Measurements from ENCODE around the gene DHDH.
"Not testable (repeated sequence)": the region's sequence is repeated elsewhere in the genome, so short reads cannot be mapped to it uniquely, and the experiment has no call there.

The DHDH gene

GRCh38 chr19:48933382-48933932 is at the start of gene DHDH:
Gene DHDH (plus strand): TSS chr19:48933699. CDS start chr19:48933722, 23 bp downstream.
- Histone ChIP-seq H3K36me3 (ENCODE audit: insufficient read depth, low read length) (no peaks in the 10 kb centered on the region), H3K27me3 (ENCODE audit: control insufficient read depth in 1 of 2, insufficient read depth in 2 of 2, low read length in 2 of 2) (peaks cover 0 to 9% of the 10 kb centered on the region in 2 donors), H3K9me3 (ENCODE audit: low read length) (no peaks in the 10 kb centered on the region), H3K9ac (ENCODE audit: low read length) (no peak within 1 kb of the TSS), H3K4me3 (ENCODE audit: low read depth in 1 of 2, low read length in 2 of 2) (peak within 1 kb of the TSS in 1 of 2 donors; percentile 61), H3K4me1 (ENCODE audit: insufficient read depth, low read length) (peaks cover 10% of the 10 kb centered on the region), H3K27ac (ENCODE audit: low read depth, low read length) (no peak within 1 kb of the TSS)

- no peaks in the 10 kb centered on the region for H3K27me3 ChIP-seq (ENCODE audit: control insufficient read depth in 1 of 2, insufficient read depth in 2 of 2, low read length in 2 of 2)
- no peaks in the 10 kb centered on the region for H3K36me3 ChIP-seq (ENCODE audit: insufficient read depth, low read length)
- no peak overlapping the region for H3K27ac ChIP-seq (ENCODE audit: low read depth, low read length)
- H3K4me3 ChIP-seq (ENCODE audit: low read depth in 1 of 2, low read length in 2 of 2), result no peak overlapping the region
- no peaks in the 10 kb centered on the region for H3K4me1 ChIP-seq (ENCODE audit: insufficient read depth, low read length)
- H3K9ac ChIP-seq (ENCODE audit: low read length), result no peak overlapping the region
- H3K9me3 ChIP-seq (ENCODE audit: low read length), result no peaks in the 10 kb centered on the region
Measured at GRCh38 chr19:48883726-48884125, 49.8 kb upstream of the DHDH start.

GRCh38 chr19:48887861-48888612 is 45.5 kb upstream of the DHDH start:
- H3K36me3 ChIP-seq (ENCODE audit: insufficient read depth, low read length), result no peaks in the 10 kb centered on the region
- H3K9ac ChIP-seq (ENCODE audit: low read length), result no peak overlapping the region
- H3K9me3 ChIP-seq (ENCODE audit: low read length), result no peaks in the 10 kb centered on the region
- H3K4me1 ChIP-seq (ENCODE audit: insufficient read depth, low read length), result no peaks in the 10 kb centered on the region
- H3K27me3 ChIP-seq (ENCODE audit: control insufficient read depth in 1 of 2, insufficient read depth in 2 of 2, low read length in 2 of 2), result no peaks in the 10 kb centered on the region
- H3K27ac ChIP-seq (ENCODE audit: low read depth, low read length), result no peak overlapping the region
- H3K4me3 ChIP-seq (ENCODE audit: low read depth in 1 of 2, low read length in 2 of 2), result no peak overlapping the region

GRCh38 chr19:48889496-48889895 is 44.0 kb upstream of the DHDH start:
- H3K4me3 ChIP-seq (ENCODE audit: low read depth in 1 of 2, low read length in 2 of 2); H3K27me3 ChIP-seq (ENCODE audit: control insufficient read depth in 1 of 2, insufficient read depth in 2 of 2, low read length in 2 of 2); H3K27ac ChIP-seq (ENCODE audit: low read depth, low read length); H3K9me3 ChIP-seq (ENCODE audit: low read length); H3K4me1 ChIP-seq (ENCODE audit: insufficient read depth, low read length); H3K36me3 ChIP-seq (ENCODE audit: insufficient read depth, low read length); H3K9ac ChIP-seq (ENCODE audit: low read length): not testable (repeated sequence)

- Histone ChIP-seq H3K9me3 (ENCODE audit: low read length) (no peaks in the 10 kb centered on the region), H3K4me3 (ENCODE audit: low read depth in 1 of 2, low read length in 2 of 2) (no peak overlapping the region), H3K36me3 (ENCODE audit: insufficient read depth, low read length) (no peaks in the 10 kb centered on the region), H3K27ac (ENCODE audit: low read depth, low read length) (no peak overlapping the region), H3K9ac (ENCODE audit: low read length) (no peak overlapping the region), H3K27me3 (ENCODE audit: control insufficient read depth in 1 of 2, insufficient read depth in 2 of 2, low read length in 2 of 2) (no peaks in the 10 kb centered on the region), H3K4me1 (ENCODE audit: insufficient read depth, low read length) (no peaks in the 10 kb centered on the region)
Measured at GRCh38 chr19:48890551-48890950, 42.9 kb upstream of the DHDH start.

GRCh38 chr19:48895226-48895625 is 38.3 kb upstream of the DHDH start:
- H3K9ac ChIP-seq (ENCODE audit: low read length), result no peak overlapping the region
- no peaks in the 10 kb centered on the region for H3K36me3 ChIP-seq (ENCODE audit: insufficient read depth, low read length)
- peaks cover 3% of the 10 kb centered on the region for H3K4me1 ChIP-seq (ENCODE audit: insufficient read depth, low read length)
- H3K4me3 ChIP-seq (ENCODE audit: low read depth in 1 of 2, low read length in 2 of 2), result peak overlapping the region in 1 of 2 donors; percentile 50
- no peaks in the 10 kb centered on the region for H3K9me3 ChIP-seq (ENCODE audit: low read length)
- no peaks in the 10 kb centered on the region for H3K27me3 ChIP-seq (ENCODE audit: control insufficient read depth in 1 of 2, insufficient read depth in 2 of 2, low read length in 2 of 2)
- H3K27ac ChIP-seq (ENCODE audit: low read depth, low read length), result no peak overlapping the region

GRCh38 chr19:48896191-48896720 is 37.2 kb upstream of the DHDH start:
- H3K4me1 ChIP-seq (ENCODE audit: insufficient read depth, low read length), result peaks cover 7% of the 10 kb centered on the region
- peak overlapping the region; percentile 66 for H3K27ac ChIP-seq (ENCODE audit: low read depth, low read length)
- no peaks in the 10 kb centered on the region for H3K36me3 ChIP-seq (ENCODE audit: insufficient read depth, low read length)
- no peaks in the 10 kb centered on the region for H3K9me3 ChIP-seq (ENCODE audit: low read length)
- peak overlapping the region; percentile 50 for H3K4me3 ChIP-seq (ENCODE audit: low read depth in 1 of 2, low read length in 2 of 2)
- H3K9ac ChIP-seq (ENCODE audit: low read length), result peak overlapping the region; percentile 44
- H3K27me3 ChIP-seq (ENCODE audit: control insufficient read depth in 1 of 2, insufficient read depth in 2 of 2, low read length in 2 of 2), result no peaks in the 10 kb centered on the region

GRCh38 chr19:48897181-48897580 is 36.3 kb upstream of the DHDH start:
- no peak overlapping the region for H3K27ac ChIP-seq (ENCODE audit: low read depth, low read length)

GRCh38 chr19:48899386-48899749 is 34.1 kb upstream of the DHDH start:
- H3K4me3 ChIP-seq (ENCODE audit: low read depth in 1 of 2, low read length in 2 of 2); H3K9me3 ChIP-seq (ENCODE audit: low read length); H3K36me3 ChIP-seq (ENCODE audit: insufficient read depth, low read length); H3K9ac ChIP-seq (ENCODE audit: low read length); H3K27me3 ChIP-seq (ENCODE audit: control insufficient read depth in 1 of 2, insufficient read depth in 2 of 2, low read length in 2 of 2): not testable (repeated sequence)
- peaks cover 14% of the 10 kb centered on the region for H3K4me1 ChIP-seq (ENCODE audit: insufficient read depth, low read length)
- peak overlapping the region; percentile 100 for H3K27ac ChIP-seq (ENCODE audit: low read depth, low read length)

More at GRCh38 chr19:48897181-48897580, 36.3 kb upstream of the DHDH start:
- no peak overlapping the region for H3K4me3 ChIP-seq (ENCODE audit: low read depth in 1 of 2, low read length in 2 of 2)
- H3K27me3 ChIP-seq (ENCODE audit: control insufficient read depth in 1 of 2, insufficient read depth in 2 of 2, low read length in 2 of 2), result no peaks in the 10 kb centered on the region
- no peaks in the 10 kb centered on the region for H3K9me3 ChIP-seq (ENCODE audit: low read length)
- no peaks in the 10 kb centered on the region for H3K36me3 ChIP-seq (ENCODE audit: insufficient read depth, low read length)
- H3K9ac ChIP-seq (ENCODE audit: low read length), result no peak overlapping the region
- peaks cover 14% of the 10 kb centered on the region for H3K4me1 ChIP-seq (ENCODE audit: insufficient read depth, low read length)

- Histone ChIP-seq H3K36me3 (ENCODE audit: insufficient read depth, low read length) (peaks cover 3% of the 10 kb centered on the region), H3K27me3 (ENCODE audit: control insufficient read depth in 1 of 2, insufficient read depth in 2 of 2, low read length in 2 of 2) (no peaks in the 10 kb centered on the region), H3K27ac (ENCODE audit: low read depth, low read length) (peak within 1 kb of the TSS; percentile 100), H3K9ac (ENCODE audit: low read length) (peak within 1 kb of the TSS; percentile 85), H3K9me3 (ENCODE audit: low read length) (no peaks in the 10 kb centered on the region), H3K4me1 (ENCODE audit: insufficient read depth, low read length) (peaks cover 14% of the 10 kb centered on the region), H3K4me3 (ENCODE audit: low read depth in 1 of 2, low read length in 2 of 2) (peak within 1 kb of the TSS; percentile 90 to 93)
Measured at GRCh38 chr19:48899781-48900476, 33.6 kb upstream of the DHDH start, which contains the start of gene NUCB1. Gene NUCB1 (plus strand): TSS chr19:48900312. CDS start chr19:48900797, 485 bp downstream.
